H54 (cell line): Measurements from ENCODE around the gene RGS14.
A peak's percentile ranks its signal among the peaks of the same experiment; 100 is the strongest.
"Not testable (repeated sequence)": the region's sequence is repeated elsewhere in the genome, so short reads cannot be mapped to it uniquely, and the experiment has no call there.

Experiments
- DNase-seq: peaks from one replicate; pipeline ENCODE4 v3.0.0; 2011; ENCODE audit warnings: low spot score, mixed read lengths; ENCODE audit not compliant: insufficient read length
- FAIRE-seq: peaks from 3 replicates; lab custom pipeline; 2011; peaks lifted over from hg19 to GRCh38; lab: Jason Lieb, UNC
- POLR2A ChIP-seq: IDR thresholded peaks from 2 replicates; pipeline ENCODE4 v1.6.1; 2011; ENCODE audit warnings: low read depth, mild to moderate bottlenecking, low read length

Gene RGS14

DNA sequence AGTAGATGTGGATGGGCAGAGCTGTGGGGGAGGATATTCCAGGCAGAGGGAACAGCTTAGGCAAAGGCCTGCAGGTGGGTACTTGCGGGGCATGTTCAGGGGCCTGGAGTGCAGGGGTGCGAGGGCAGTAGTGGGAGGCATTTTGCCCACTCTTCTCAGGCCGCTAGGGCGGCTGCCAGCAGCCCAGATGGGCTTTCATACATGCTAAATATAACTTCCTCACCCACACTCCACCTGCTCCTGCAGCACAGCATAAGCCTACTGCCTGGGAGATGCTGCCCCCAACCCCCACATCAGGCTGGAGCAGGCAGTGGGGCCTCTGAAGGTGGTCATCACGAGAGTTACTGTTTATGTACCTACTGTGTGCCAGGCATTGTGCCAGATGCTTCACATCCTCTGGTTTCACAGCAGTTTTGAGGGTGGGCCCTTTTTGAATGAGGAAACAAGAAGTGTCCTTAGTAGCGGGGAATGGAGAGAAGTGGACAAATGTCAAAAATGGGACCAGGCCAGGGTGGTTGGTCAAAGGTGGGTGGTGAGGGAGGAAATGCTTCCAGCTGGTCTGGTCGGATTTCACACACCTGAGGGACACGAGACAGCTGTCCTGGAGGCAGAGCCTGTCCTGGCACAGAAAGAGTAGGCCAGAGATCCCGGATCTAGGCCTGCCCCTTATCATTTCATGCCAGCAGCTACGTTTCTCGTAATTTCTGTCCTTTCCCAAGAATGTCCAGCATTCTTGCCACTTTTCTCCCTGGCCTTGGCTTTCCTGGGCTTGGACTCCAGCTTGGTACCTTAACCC lies 12.1 kb downstream of the RGS14 start:
- DNase-seq (no peak), FAIRE-seq (no peak)
- TF ChIP-seq POLR2A: no peak

DNA sequence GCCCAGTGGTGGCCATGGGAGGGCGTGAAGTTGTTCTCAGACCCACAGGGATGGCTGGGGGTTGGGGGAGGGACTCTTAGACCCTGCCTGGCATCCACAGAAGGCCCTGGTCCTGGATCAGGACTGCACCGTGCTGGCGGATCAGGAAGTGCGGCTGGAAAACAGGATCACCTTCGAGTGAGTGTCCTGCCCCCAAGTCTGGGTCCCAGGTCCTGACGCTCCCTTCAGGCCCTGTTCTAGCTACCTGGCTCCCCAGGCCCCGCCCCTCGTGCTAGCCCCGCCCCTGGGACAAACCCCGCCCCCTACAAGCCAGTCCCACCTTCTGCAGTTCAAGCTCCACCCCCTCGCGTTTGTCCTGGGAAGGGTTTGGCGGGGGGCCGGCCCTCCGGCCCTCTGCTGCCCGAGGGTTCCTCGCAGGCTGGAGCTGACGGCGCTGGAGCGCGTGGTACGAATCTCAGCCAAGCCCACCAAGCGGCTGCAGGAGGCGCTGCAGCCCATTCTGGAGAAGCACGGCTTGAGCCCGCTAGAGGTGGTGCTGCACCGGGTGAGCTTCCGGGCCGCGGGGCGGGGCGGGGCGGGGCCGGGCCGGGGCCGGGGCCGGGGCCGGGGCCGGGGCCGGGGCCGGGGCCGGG lies 12.9 kb downstream of the RGS14 start:
- DNase-seq: peak; percentile 98
- FAIRE-seq: no peak
- TF ChIP-seq POLR2A: no peak

DNA sequence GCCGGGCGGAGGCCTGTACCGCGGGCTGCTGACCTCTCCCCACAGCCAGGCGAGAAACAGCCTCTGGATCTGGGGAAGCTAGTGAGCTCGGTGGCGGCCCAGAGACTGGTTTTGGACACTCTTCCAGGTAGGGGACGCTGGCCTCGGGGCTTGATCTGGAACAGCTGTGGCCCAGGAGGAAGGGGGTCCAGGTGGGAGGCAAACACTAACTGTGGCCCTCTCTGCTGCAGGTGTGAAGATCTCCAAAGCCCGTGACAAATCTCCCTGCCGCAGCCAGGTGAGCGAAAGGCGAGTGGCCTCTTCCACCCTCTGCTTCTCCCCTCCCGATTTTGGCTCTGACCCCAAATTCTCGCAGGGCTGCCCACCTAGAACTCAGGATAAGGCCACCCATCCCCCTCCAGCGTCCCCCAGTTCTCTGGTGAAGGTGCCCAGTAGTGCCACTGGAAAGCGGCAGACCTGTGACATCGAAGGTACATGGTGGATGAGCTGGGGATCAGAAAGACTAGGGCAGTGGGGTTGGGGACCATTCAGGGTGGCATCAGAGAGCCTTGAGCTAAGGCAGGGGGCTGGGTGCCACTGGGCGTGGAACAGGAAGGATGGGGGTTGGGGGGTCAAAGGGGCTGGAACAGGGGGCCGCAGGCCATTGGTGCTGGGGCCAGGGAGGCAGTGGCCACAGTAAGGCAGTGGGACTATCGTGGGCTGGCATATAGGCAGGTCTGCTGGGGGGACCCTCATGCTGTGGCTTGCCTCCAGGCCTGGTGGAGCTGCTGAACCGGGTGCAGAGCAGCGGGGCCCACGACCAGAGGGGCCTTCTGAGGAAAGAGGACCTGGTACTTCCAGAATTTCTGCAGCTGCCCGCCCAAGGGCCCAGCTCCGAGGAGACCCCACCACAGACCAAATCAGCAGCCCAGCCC lies 13.7 kb downstream of the RGS14 start:
- FAIRE-seq: no peak
- no peak for TF ChIP-seq POLR2A
- DNase-seq: no peak

DNA sequence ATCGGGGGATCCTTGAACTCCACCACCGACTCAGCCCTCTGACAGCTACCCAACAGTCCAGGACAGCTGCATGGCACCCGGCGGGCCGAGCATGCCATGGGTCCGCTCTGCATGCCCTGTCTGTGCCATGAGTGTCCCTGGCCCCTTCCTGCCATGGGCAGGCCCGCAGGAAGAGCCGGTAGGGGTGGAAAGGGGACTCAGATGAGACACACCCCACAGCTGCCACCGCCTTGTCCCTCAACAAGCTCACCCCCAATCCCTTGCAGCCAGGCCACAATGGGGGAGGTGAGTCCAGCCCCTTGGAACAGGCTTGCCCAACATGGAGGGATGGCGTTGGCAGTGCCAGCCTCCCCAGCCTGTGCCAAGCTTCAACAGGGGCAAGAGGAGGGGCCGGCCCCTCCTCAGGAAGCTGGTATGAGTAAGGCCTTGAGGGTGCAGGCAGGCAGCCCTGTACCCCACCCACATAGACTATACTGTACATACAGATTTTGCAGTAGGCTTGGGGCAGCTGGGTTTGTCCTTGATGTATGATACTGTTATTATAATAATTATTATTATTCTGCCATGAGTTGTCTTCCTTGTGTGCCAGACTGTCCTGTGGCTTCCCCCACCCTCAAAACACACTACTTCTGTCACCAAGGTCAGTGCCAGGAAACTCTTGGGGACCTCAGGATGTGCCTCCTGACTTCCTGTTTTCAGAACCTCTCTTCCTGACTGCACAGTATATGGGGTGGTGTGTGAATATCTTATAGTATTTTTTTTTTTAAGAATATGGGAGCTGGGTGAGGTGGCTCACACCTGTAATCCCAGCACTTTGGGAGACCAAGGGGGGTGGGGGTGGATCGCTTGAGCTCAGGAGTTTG lies 14.5 kb downstream of the RGS14 start:
- DNase-seq: no peak
- no peak for FAIRE-seq

DNA sequence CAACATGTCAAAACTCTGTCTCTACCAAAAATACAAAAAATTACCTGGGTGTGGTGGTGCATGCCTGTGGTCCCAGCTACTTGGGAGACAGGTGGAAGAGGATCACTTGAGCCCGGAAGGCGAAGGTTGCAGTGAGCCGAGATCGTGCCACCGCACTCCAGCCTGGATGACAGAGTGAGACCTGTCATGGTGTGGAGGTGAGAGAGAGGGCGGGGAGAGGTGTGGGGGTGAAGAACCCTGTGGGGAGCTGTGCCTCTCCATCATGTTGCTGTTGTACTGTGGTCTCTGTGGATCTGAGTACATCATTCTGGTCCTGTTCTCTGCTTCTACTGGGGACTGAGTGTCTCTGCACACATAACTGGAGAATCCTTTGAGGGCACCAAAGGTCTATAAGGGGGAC lies 15.2 kb downstream of the RGS14 start:
- FAIRE-seq (no peak), DNase-seq (no peak)
- TF ChIP-seq POLR2A: no peak

More for the DNA sequence above, 14.5 kb downstream of the RGS14 start:
- no peak for TF ChIP-seq POLR2A

DNA sequence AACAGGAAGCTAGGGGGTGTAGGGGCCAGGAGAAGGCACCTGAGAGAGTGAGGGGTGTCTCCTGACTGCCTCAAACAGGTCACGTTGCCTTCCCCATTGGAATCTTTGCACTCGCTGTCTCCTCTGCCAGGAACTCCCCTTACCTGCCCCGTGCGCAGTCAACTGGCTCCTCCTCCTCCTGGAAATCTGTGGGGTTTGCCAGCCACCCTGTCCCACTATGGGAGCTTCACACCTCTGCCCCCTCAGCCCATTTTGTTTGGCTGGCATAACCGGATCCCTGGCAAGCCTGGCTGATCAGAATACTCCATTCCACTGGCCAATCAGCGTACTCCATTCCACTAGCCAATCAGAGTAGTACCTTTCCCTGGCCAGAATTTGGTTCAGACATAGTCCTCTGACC lies 16.1 kb downstream of the RGS14 start:
- TF ChIP-seq POLR2A: no peak
- no peak for FAIRE-seq
- no peak for DNase-seq

DNA sequence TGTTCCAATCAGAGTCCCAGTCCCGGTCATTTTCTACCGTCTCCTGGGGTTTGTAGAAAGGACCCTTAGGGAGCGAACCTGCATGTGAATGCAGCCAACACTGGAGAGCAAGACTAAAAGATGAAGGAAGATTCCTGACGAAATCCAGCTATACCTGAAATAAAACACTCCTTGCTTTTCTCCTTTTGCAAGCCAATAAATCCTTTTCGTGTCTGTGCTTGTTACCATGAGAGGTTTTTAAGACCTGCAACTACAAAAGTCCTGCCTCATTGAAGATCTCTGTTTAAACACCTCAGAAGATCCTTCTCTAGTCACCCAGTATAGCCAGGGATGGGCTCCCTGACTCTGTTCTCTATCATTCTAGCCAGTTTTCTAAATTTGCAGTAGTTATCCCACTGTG lies 16.5 kb downstream of the RGS14 start:
- TF ChIP-seq POLR2A: no peak
- FAIRE-seq (no peak), DNase-seq (no peak)

DNA sequence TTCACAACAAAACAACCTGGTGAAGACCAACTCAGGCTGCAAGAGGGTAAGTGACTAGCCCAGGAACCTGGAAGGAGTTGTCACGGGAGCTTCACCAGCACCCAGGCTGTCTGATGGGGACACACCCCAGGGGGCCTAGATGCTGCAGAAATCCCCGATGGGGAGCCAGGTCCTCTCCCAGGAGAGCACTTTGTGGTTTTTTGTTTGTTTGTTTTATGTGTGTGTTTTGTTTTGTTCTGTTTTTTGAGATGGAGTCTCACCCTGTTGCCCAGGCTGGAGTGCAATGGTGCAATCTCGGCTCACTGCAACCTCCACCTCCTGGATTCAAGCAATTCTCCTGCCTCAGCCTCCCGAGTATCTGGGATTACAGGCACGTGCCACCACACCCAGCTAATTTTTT lies 17.8 kb downstream of the RGS14 start:
- not testable (repeated sequence) for DNase-seq, FAIRE-seq

DNA sequence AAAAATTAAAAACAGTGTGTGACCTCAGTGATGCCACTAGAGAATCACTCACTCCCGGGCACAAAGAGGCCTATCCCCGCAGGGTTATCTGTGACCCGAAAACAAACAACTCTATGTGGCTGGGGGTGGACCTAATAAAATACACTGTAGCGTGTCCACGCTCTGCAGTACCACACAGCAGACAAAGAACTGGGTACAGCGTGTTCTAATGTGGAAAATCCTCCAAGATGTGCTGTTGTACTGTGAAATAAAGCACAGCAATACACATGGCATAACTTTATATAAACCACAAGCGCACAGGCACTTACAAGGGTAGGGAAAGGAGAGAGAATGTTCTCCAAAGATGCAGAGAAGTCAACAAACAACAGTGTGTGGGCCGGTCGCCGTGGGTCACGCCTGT lies 18.4 kb downstream of the RGS14 start:
- FAIRE-seq: no peak
- no peak for DNase-seq
- no peak for TF ChIP-seq POLR2A

DNA sequence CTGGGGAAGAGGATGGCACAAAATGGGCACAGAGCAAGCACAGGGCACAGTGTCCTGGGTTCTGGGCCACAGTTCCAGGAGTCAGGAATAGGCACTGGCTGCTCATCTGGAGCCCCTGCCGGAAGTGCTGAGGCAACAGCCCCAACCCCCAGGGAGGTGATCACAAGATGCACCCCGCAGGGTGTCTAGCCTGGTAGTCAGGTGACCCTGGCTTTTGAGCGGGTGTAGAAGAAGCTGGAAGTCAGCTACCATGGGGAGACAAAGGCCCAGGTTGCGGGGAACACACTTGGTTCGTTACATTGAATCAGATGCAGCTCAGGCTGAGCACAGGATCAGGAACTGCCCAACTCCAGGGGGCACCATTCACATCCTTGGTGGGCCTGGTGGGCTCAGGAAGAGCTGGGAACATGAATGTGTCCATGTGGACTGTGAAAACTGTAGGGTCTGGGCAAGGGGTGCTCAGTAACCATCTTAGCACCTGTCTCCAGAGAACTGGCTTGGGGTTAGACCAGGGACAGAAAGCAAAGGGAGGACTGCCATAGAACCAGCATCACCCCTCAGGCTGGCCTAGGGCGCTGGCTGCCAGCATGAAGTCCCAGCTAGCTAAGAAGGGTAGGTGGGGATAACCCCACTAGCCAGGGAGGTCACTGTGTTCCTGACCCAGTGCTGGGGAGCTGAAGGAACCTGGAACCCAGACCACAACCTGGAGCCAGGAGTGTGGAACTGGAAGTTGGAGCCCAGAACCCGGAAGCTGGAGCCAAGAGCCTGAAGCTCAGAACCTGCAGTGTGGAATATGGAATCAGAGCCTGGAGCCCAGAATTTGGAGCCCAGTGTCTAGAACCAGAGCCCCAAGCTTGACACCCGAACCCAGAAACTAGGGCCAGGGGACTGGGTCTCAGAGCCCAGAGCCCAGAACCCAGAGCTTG lies 20.4 kb downstream of the RGS14 start:
- no peak for FAIRE-seq
- DNase-seq: no peak
- TF ChIP-seq POLR2A: no peak

DNA sequence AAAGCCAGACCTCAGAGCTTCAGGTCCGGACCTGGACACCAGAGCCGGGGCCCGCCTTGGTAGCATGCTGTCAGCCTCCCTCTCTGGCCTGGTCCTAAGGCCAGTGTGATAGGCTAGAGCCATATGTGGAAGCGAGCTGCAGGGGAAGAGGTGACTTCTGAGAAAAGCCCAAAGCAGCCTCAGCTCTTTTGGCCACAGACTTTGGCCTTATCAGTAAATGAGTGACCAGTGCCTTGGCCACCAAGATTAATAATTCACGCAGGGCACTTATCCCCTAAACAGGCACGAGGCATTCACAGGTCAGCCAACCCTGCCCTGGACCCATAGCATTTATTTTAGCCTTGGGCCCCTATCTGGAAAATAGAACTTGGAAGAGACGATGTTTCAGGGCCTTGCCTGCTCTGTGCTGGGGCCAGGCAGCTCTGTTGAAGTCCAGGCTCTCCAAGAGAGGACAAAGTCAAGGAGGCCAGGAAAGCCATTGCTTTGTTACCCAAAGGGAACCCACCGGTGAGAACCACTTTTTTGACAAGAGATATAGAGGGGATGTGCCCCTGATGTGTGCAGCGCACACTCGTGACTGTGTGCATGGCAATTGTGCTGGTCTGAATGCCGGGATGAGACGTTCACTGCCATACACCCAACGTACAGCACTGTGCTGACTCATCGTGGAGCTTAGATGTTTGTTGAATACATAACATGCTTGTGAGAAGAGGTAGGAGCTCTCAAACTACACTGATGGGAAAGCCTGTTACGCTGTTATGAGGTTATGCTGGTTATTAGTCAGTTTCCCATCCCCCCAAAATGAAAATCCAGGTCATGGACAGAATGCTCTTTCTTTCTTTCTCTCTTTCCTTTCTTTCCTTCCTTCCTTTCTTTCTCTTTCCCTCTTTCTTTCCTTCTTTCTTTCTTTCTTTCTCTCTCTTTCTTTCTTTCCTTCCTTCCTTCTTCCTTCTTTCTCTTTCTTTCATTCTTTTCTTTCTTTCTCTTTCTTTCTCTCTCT lies 21.5 kb downstream of the RGS14 start:
- FAIRE-seq (peak; percentile 15), DNase-seq (peak; percentile 85)
- no peak for TF ChIP-seq POLR2A
